Measurements from ENCODE around the gene BPIFA1. TPM values are rescaled to one million over a fixed set of nuclear protein-coding genes. Genes with fewer than 3 reads are reported as not detected.

BPIFA1 gene
- polyA plus RNA-seq, 3 donors: not detected

GRCh38 chr20:33285861-33286495 lies 50.2 kb downstream of the BPIFA1 start:
- no peak overlapping the region for H3K4me3 ChIP-seq (replicated peaks in 1 of 3; ENCODE audit: low read depth in 2 of 3, low read length in 3 of 3)
- no peaks in the 10 kb centered on the region for H3K36me3 Mint-ChIP-seq
- no peak overlapping the region for H3K27ac ChIP-seq (ENCODE audit: low read depth in 1 of 2, low read length in 2 of 2)
- intact Hi-C loops (cut with micrococcal nuclease): no loop called here
- no peak overlapping the region for H3K4me2 ChIP-seq (replicated peaks; ENCODE audit: extremely low read depth, low read length, poor library complexity, severe bottlenecking)
- no peaks in the 10 kb centered on the region for H3K79me2 ChIP-seq (ENCODE audit: insufficient read depth, low read length)
- H3K36me3 ChIP-seq (replicated peaks in 1 of 2; ENCODE audit: control insufficient read depth in 1 of 2, insufficient read depth in 2 of 2, low read length in 2 of 2): no peaks in the 10 kb centered on the region
- H3K9me3 Mint-ChIP-seq: no peaks in the 10 kb centered on the region
- no peaks in the 10 kb centered on the region for H4K20me1 ChIP-seq (ENCODE audit: insufficient read depth, low read length)
- H3K27me3 Mint-ChIP-seq (ENCODE audit: low read depth in 3 of 3): peaks cover 3 to 9% (median 7%) of the 10 kb centered on the region in 3 donors
- no peaks in the 10 kb centered on the region for H3K4me1 ChIP-seq (ENCODE audit: control insufficient read depth in 1 of 2, insufficient read depth in 2 of 2, low read length in 2 of 2)
- TF ChIP-seq CTCF (IDR thresholded peaks at IDR 0.05): no peak
- no peaks in the 10 kb centered on the region for H3K9me3 ChIP-seq (replicated peaks in 1 of 2; ENCODE audit: control insufficient read depth in 1 of 2, insufficient read depth in 1 of 2, low read length in 2 of 2)
- 83% methylated on average over 8 of the region's 10 CpGs for WGBS (ENCODE audit: insufficient coverage)
- H3K4me1 Mint-ChIP-seq: no peaks in the 10 kb centered on the region
- DNase-seq: no peak
- H2AFZ ChIP-seq (ENCODE audit: insufficient read depth, low read depth, low read length, poor library complexity, severe bottlenecking): no peak overlapping the region
- no peak overlapping the region for H3K4me3 Mint-ChIP-seq
- H3K27ac Mint-ChIP-seq: no peak overlapping the region
- no peaks in the 10 kb centered on the region for H3K27me3 ChIP-seq (ENCODE audit: control insufficient read depth in 2 of 2, insufficient read depth in 2 of 2, low read length in 2 of 2)
- no peak overlapping the region for H3K9ac ChIP-seq (ENCODE audit: insufficient read depth, low read length, poor library complexity, severe bottlenecking)

- no peak for DNase-seq
- Mint-ChIP-seq H3K4me1 (no peaks in the 10 kb centered on the region), H3K36me3 (no peaks in the 10 kb centered on the region), H3K9me3 (no peaks in the 10 kb centered on the region), H3K27me3 (ENCODE audit: low read depth in 3 of 3) (peaks cover 3 to 9% (median 9%) of the 10 kb centered on the region in 3 donors), H3K4me3 (no peak overlapping the region), H3K27ac (no peak overlapping the region)
- Histone ChIP-seq H3K4me2 (replicated peaks; ENCODE audit: extremely low read depth, low read length, poor library complexity, severe bottlenecking) (no peak overlapping the region), H3K27ac (ENCODE audit: low read depth in 1 of 2, low read length in 2 of 2) (no peak overlapping the region), H2AFZ (ENCODE audit: insufficient read depth, low read depth, low read length, poor library complexity, severe bottlenecking) (no peak overlapping the region), H4K20me1 (ENCODE audit: insufficient read depth, low read length) (no peaks in the 10 kb centered on the region), H3K4me1 (ENCODE audit: control insufficient read depth in 1 of 2, insufficient read depth in 2 of 2, low read length in 2 of 2) (no peaks in the 10 kb centered on the region), H3K9ac (ENCODE audit: insufficient read depth, low read length, poor library complexity, severe bottlenecking) (no peak overlapping the region), H3K27me3 (ENCODE audit: control insufficient read depth in 2 of 2, insufficient read depth in 2 of 2, low read length in 2 of 2) (no peaks in the 10 kb centered on the region), H3K9me3 (replicated peaks in 1 of 2; ENCODE audit: control insufficient read depth in 1 of 2, insufficient read depth in 1 of 2, low read length in 2 of 2) (no peaks in the 10 kb centered on the region), H3K79me2 (ENCODE audit: insufficient read depth, low read length) (no peaks in the 10 kb centered on the region), H3K36me3 (replicated peaks in 1 of 2; ENCODE audit: control insufficient read depth in 1 of 2, insufficient read depth in 2 of 2, low read length in 2 of 2) (no peaks in the 10 kb centered on the region), H3K4me3 (replicated peaks in 1 of 3; ENCODE audit: low read depth in 2 of 3, low read length in 3 of 3) (no peak overlapping the region)
- intact Hi-C loops (cut with micrococcal nuclease): no loop called here
- TF ChIP-seq CTCF (IDR thresholded peaks at IDR 0.05): no peak
These were observed 52.1 kb downstream of the BPIFA1 start for GRCh38 chr20:33287884-33288283.

Data from CD14-positive monocyte (primary cell).